Activated T-helper 1 cell treated with anti-CD3 and anti-CD28 coated beads, Interleukin-12 subunit alpha, Interleukin-12 subunit beta, Interleukin-2, Interleukin-4 antibody, amounts not matched to agents 30 ng/mL and 10 ng/mL and 1 ng/mL, durations not matched to agents 14 hours and 24 hours and 36 hours (primary cell): ENCODE measurements around the gene TMEM225B. TPM values are rescaled to one million over a fixed set of nuclear protein-coding genes. Genes with fewer than 3 reads are reported as not detected.
"Not testable (repeated sequence)": the region's sequence is repeated elsewhere in the genome, so short reads cannot be mapped to it uniquely, and the experiment has no call there.

Experiments
- DNase-seq: peaks from one replicate; pipeline ENCODE4 v3.0.0; 2021; ENCODE audit warnings: low spot score
- H3K27ac Mint-ChIP-seq: one replicate; pipeline ENCODE4 v1.8.0; 2021; ENCODE audit warnings: mild to moderate bottlenecking, mixed read lengths
- H3K27me3 Mint-ChIP-seq: one replicate; pipeline ENCODE4 v1.8.0; 2022; ENCODE audit warnings: mild to moderate bottlenecking, moderate library complexity, mixed read lengths; ENCODE audit not compliant: insufficient read depth
- H3K36me3 Mint-ChIP-seq: one replicate; pipeline ENCODE4 v1.8.0; 2021; ENCODE audit warnings: low read depth, mixed read lengths
- H3K4me1 Mint-ChIP-seq: one replicate; pipeline ENCODE4 v1.8.0; 2021; ENCODE audit warnings: low read depth, mixed read lengths
- H3K4me3 Mint-ChIP-seq: one replicate; pipeline ENCODE4 v1.8.0; 2021; ENCODE audit warnings: mild to moderate bottlenecking, moderate library complexity, mixed read lengths
- H3K9me3 Mint-ChIP-seq: one replicate; pipeline ENCODE4 v1.8.0; 2021; ENCODE audit warnings: mixed read lengths
- intact Hi-C: fragments of 100-400 bp; cut with micrococcal nuclease; formaldehyde crosslinking; loops from one replicate; pipeline ENCODE4 v1.15.1; 2024
- total RNA-seq: library from RNA; stranded (reverse); gene quantifications from 2 replicates; pipeline ENCODE4 v1.2.3, GENCODE V29; 2022

TMEM225B gene
- total RNA-seq, 1 donor from 2014 or later: 0.60 TPM

GRCh38 chr7:99653269-99653668 is 55.2 kb downstream of the TMEM225B start:
- H3K27ac Mint-ChIP-seq, H3K36me3 Mint-ChIP-seq, H3K4me3 Mint-ChIP-seq, H3K27me3 Mint-ChIP-seq, H3K9me3 Mint-ChIP-seq, H3K4me1 Mint-ChIP-seq, DNase-seq, intact Hi-C loops: not testable (repeated sequence)

- no peak overlapping the region for H3K27ac Mint-ChIP-seq
- intact Hi-C loops: no loop called here
- H3K4me1 Mint-ChIP-seq: no peaks in the 10 kb centered on the region
- H3K4me3 Mint-ChIP-seq: no peak overlapping the region
- peaks cover 1% of the 10 kb centered on the region for H3K36me3 Mint-ChIP-seq
- H3K27me3 Mint-ChIP-seq: no peaks in the 10 kb centered on the region
- no peak for DNase-seq
- peaks cover 6% of the 10 kb centered on the region for H3K9me3 Mint-ChIP-seq
These were observed 55.7 kb downstream of the TMEM225B start for GRCh38 chr7:99653754-99654153.

GRCh38 chr7:99654626-99655025 is 56.6 kb downstream of the TMEM225B start:
- H3K4me1 Mint-ChIP-seq, H3K27ac Mint-ChIP-seq, intact Hi-C loops, DNase-seq, H3K4me3 Mint-ChIP-seq, H3K9me3 Mint-ChIP-seq, H3K36me3 Mint-ChIP-seq, H3K27me3 Mint-ChIP-seq: not testable (repeated sequence)

GRCh38 chr7:99657879-99658278 is 59.8 kb downstream of the TMEM225B start:
- H3K36me3 Mint-ChIP-seq, H3K4me1 Mint-ChIP-seq, DNase-seq, H3K27ac Mint-ChIP-seq, H3K9me3 Mint-ChIP-seq, H3K4me3 Mint-ChIP-seq, H3K27me3 Mint-ChIP-seq, intact Hi-C loops: not testable (repeated sequence)

Other genes starting within 250 kb of the TMEM225B start
- gene ARPC1B, start 223.5 kb upstream of the TMEM225B start, total RNA-seq: 254 and 256 TPM in 2 replicates
- gene PDAP1, start 189.7 kb upstream of the TMEM225B start, total RNA-seq: 160 and 162 TPM in 2 replicates
- gene BUD31, start 189.3 kb upstream of the TMEM225B start, total RNA-seq: 132 and 145 TPM in 2 replicates
- 13.7 and 16.0 TPM in 2 replicates for gene PTCD1, start 159.5 kb upstream of the TMEM225B start, total RNA-seq
- gene CPSF4, start 159.3 kb upstream of the TMEM225B start, total RNA-seq: 92.3 and 93.2 TPM in 2 replicates
- 392 and 397 TPM in 2 replicates for gene ATP5MF, start 132.1 kb upstream of the TMEM225B start, total RNA-seq
- gene ZNF789, start 125.4 kb upstream of the TMEM225B start, total RNA-seq: 19.6 and 22.4 TPM in 2 replicates
- gene ZNF394, start 98.0 kb upstream of the TMEM225B start, total RNA-seq: 38.3 and 40.8 TPM in 2 replicates
- 8.0 and 8.1 TPM in 2 replicates for gene ZKSCAN5, start 93.6 kb upstream of the TMEM225B start, total RNA-seq
- gene FAM200A, start 46.2 kb upstream of the TMEM225B start, total RNA-seq: 4.7 and 5.2 TPM in 2 replicates
- gene ZNF655, start 39.6 kb upstream of the TMEM225B start, total RNA-seq: 77.9 and 79.9 TPM in 2 replicates
- gene ZSCAN25, start 18.7 kb downstream of the TMEM225B start, total RNA-seq: 31.5 and 32.9 TPM in 2 replicates
- not detected in 2 replicates for gene CYP3A5, start 81.7 kb downstream of the TMEM225B start, total RNA-seq
- gene CYP3A7, start 136.9 kb downstream of the TMEM225B start, total RNA-seq: not detected in 2 replicates
- gene CYP3A4, start 185.9 kb downstream of the TMEM225B start, total RNA-seq: not detected in 2 replicates
- gene CYP3A43, start 229.7 kb downstream of the TMEM225B start, total RNA-seq: not detected in 2 replicates